Small intestine (tissue), 7 donors: ENCODE measurements around the gene PCBP3. TPM values are rescaled to one million over a fixed set of nuclear protein-coding genes. Genes with fewer than 3 reads are reported as not detected.
"Not testable (repeated sequence)": the region's sequence is repeated elsewhere in the genome, so short reads cannot be mapped to it uniquely, and the experiment has no call there.

Source experiments
- DNase-seq, 2 donors: peaks; one replicate each; pipeline versions ENCODE4 v3.0.0 to v3.0.0-alpha.2; 2013
- FAIRE-seq: peaks from 2 replicates; lab custom pipeline; 2012; peaks lifted over from hg19 to GRCh38; lab: Jason Lieb, UNC
- H3K27ac ChIP-seq, 3 donors: one replicate each; pipeline ENCODE4 v1.5.1; 2013; ENCODE audit warnings: low read length in 2 of 3, mild to moderate bottlenecking in 2 of 3, control low read depth in 1 of 3, inconsistent platforms in 1 of 3, low read depth in 1 of 3, moderate library complexity in 1 of 3
- H3K27me3 ChIP-seq, 3 donors: one replicate each; pipeline ENCODE4 v1.6.1; 2013; ENCODE audit warnings: low read length in 3 of 3, inconsistent platforms in 1 of 3; ENCODE audit not compliant: control insufficient read depth in 3 of 3, insufficient read depth in 3 of 3
- H3K36me3 ChIP-seq, 3 donors: one replicate each; pipeline ENCODE4 v1.6.1; 2013; ENCODE audit warnings: low read length in 3 of 3, inconsistent platforms in 1 of 3, low read depth in 1 of 3, mild to moderate bottlenecking in 1 of 3, moderate library complexity in 1 of 3; ENCODE audit not compliant: control insufficient read depth in 3 of 3, insufficient read depth in 2 of 3
- H3K4me1 ChIP-seq, 3 donors: one replicate each; pipeline ENCODE4 v1.6.1; 2013; ENCODE audit warnings: low read length in 2 of 3, inconsistent platforms in 1 of 3, low read depth in 1 of 3, mild to moderate bottlenecking in 1 of 3, moderate library complexity in 1 of 3; ENCODE audit not compliant: control insufficient read depth in 3 of 3, insufficient read depth in 2 of 3
- H3K4me3 ChIP-seq, 3 donors: one replicate each; pipeline ENCODE4 v1.5.1; 2013; ENCODE audit warnings: low read length in 3 of 3, control low read depth in 1 of 3, inconsistent platforms in 1 of 3, low read depth in 1 of 3, mild to moderate bottlenecking in 1 of 3, moderate library complexity in 1 of 3
- H3K9me3 ChIP-seq, 2 donors: one replicate each; pipeline ENCODE4 v1.6.1; 2013; ENCODE audit warnings: low read depth in 1 of 2, low read length in 1 of 2; ENCODE audit not compliant: control insufficient read depth in 2 of 2, insufficient read depth in 1 of 2
- WGBS, 3 donors: extraction: QIAGEN DNeasy Blood & Tissue Kit; methylation state at CpG; one replicate each; pipeline ENCODE4 v1.1.7; 2013; 5-methylcytosine and 5-hydroxymethylcytosine counted together
- polyA plus RNA-seq, 4 donors: library from polyadenylated mRNA; stranded (reverse) in 3 of 4; unstranded in 1 of 4; fragments of 200-250 nt in 3 of 4; fragments of 120-200 nt in 1 of 4; gene quantifications; one replicate each; pipeline versions ENCODE4 v1.2.1 to v1.2.3, GENCODE V29; 2013
- donor health status: healthy with polysubstance abuse.
- donor health status: control.
- donor health status: control.
- donor health status: Bipolar disorder and iron deficiency.
- donor health status: healthy.

PCBP3 gene
- polyA plus RNA-seq, 4 donors = 0.81 to 8.2 (median 1.0) TPM; not detected in 1

DNA sequence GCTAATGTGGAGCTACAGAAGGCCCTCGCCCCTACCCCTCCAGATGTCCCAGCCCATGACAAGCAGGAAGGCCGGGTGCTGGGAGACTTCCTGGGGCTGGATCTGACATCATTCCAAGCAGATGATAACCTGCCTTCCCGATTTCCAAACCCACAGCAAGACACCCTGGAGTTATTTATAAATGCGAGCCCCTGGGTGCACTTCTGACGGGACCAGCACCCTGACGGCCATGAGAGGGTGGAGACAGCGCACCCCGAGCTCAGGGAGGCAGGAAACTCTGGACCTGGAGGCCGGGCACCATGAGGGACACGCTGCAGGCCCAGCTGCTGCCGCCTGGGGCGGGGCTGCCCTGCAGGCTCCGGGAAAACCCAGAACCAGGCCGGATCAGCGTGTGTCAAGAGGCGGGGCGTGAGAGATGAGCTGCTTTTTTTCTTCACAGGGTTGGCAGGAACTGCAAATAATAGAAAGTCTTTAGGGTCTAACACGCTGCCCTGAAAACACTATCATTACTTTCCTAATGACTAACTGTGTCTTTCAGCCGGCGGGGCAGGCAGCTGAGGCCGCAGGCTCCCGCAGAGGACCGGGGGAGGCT is 2.5 kb upstream of the PCBP3 start:
- Histone ChIP-seq H3K4me1 (peaks cover 0 to 10% (median 0%) of the 10 kb centered on the region in 3 donors), H3K36me3 (no peaks in the 10 kb centered on the region), H3K27ac (peak overlapping the region in 2 of 3 donors; percentile 28 to 72), H3K4me3 (no peak overlapping the region), H3K27me3 (peaks cover 0 to 30% (median 2%) of the 10 kb centered on the region in 3 donors), H3K9me3 (no peaks in the 10 kb centered on the region)
- no peak for DNase-seq
- FAIRE-seq = no peak
- WGBS, 3 donors = 51 to 70% (median 60%) methylated on average over 23 of the region's 23 CpGs

DNA sequence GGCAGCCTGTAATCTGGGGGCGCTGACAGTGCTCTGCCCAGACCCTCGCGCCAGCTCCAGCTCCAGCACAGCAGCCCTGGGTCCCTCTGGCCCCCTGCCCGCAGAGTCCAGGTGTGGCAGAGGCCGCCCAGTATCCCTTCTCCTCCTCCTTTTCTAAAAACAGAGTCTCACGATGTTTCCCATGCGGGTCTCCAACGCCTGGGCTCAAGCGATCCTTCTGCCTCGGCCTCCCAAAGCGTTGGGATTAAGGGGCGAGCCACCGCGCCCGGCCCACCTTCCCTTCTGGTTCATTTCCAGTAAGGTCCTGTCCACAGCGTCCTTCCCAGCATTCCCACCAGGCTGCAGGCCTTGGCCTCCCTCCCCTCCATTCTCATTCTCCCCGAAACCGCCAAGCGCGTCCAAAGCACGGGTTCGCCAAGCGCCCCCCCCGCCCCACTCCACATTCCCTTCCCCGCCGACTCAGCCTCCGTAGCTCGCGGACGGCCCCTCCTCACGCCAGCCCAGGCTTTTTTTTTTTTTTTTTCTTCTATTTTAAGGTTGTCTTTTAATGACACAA is 2.0 kb upstream of the PCBP3 start:
- no peak for FAIRE-seq
- DNase-seq = no peak
- H3K27me3 ChIP-seq = peaks cover 0 to 30% (median 2%) of the 10 kb centered on the region in 3 donors
- no peak overlapping the region for H3K4me3 ChIP-seq
- H3K9me3 ChIP-seq = no peaks in the 10 kb centered on the region
- peak overlapping the region in 2 of 3 donors; percentile 28 to 69 for H3K27ac ChIP-seq
- H3K36me3 ChIP-seq = no peaks in the 10 kb centered on the region
- peaks cover 0 to 10% (median 0%) of the 10 kb centered on the region in 3 donors for H3K4me1 ChIP-seq
- 66 to 87% (median 80%) methylated on average over 28 to 31 of the region's 31 CpGs for WGBS, 3 donors

- Histone ChIP-seq H3K4me3 (peak overlapping the region in 2 of 3 donors; percentile 38 to 50), H3K4me1 (peaks cover 0 to 10% (median 0%) of the 10 kb centered on the region in 3 donors), H3K27ac (peak overlapping the region in 1 of 3 donors; percentile 69), H3K27me3 (peaks cover 0 to 30% (median 2%) of the 10 kb centered on the region in 3 donors), H3K36me3 (no peaks in the 10 kb centered on the region), H3K9me3 (no peaks in the 10 kb centered on the region)
- DNase-seq (peak in 1 of 2 donors; percentile 16), FAIRE-seq (no peak)
- WGBS, 3 donors = 9 to 24% (median 15%) methylated on average over 57 to 91 of the region's 91 CpGs
Observed at GRCh38 chr21:45642122-45642813, 1.3 kb upstream of the PCBP3 start.

DNA sequence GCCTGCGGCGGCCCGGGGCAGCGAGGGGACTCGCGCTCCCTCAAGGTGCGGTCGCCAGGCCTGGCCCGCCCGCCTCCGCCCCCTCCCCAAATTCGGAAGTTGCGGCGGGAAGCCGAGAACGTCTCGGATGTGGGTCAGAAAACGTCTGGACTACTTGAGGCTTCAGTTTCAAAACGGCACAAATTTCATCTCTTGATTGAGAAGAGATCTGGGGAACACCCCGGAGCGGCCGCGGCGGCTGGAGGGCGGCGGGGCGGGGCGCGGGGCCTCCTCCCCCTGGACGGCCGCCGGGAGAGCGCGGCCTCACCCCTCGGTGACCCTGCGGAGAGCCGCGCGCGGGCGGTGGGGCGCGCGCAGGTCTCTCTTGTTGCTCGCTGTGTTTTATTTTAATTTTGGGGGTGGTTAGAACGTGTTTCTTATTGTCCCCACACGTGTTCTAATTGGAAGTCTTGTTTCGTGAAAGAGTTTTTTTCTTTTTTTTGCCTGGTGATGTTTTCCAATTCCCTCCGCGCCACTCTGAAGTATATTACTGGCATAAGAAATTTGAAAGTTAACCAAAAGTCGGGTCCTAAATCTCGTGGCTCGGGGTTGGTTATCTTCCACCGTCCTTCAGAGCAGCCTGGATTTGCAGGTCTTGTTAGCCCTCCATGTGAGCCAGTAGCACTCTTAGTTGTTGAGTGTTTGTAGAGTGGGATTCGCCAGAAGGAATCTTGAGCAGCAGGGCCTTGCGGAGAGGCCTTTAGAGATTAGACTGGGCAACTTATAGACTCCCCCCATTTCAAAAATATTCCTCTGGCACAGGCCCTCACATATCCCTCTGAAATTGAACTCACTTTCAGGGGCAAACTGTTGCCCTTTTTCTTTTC is 749 bp downstream of the PCBP3 start:
- Histone ChIP-seq H3K4me1 (peaks cover 0 to 10% (median 0%) of the 10 kb centered on the region in 3 donors), H3K27ac (peak overlapping the region in 1 of 3 donors; percentile 56), H3K9me3 (no peaks in the 10 kb centered on the region), H3K4me3 (peak overlapping the region in 2 of 3 donors; percentile 33 to 54), H3K36me3 (no peaks in the 10 kb centered on the region), H3K27me3 (peaks cover 0 to 27% (median 2%) of the 10 kb centered on the region in 3 donors)
- FAIRE-seq = no peak
- DNase-seq = peak in 1 of 2 donors; percentile 24
- 6 to 8% (median 7%) methylated on average over 46 to 56 of the region's 56 CpGs for WGBS, 3 donors

DNA sequence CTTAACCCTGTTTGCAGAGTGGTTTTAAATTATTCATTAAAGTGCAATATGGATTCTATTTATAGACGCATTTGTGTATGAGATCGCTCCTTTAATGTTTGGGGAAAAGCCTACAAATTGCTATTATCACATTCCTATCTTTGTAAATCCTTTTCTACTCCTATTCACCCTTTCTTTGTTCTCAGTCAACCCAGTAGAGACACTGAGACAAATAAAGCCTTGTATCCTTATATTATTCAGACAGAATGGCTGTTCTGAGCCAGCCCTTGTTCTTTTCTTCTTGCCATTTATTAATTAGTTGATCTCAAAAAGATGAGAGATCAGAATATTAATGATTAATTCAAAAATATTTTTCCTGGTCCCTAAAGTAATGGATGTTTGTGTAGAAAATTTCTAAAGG is 8.4 kb downstream of the PCBP3 start:
- no peak for FAIRE-seq
- no peaks in the 10 kb centered on the region for H3K9me3 ChIP-seq
- no peak overlapping the region for H3K27ac ChIP-seq
- no peak for DNase-seq
- H3K4me1 ChIP-seq = no peaks in the 10 kb centered on the region
- no peaks in the 10 kb centered on the region for H3K27me3 ChIP-seq
- H3K36me3 ChIP-seq = no peaks in the 10 kb centered on the region
- WGBS, 3 donors = 44 to 71% (median 59%) methylated on average over 2 of the region's 2 CpGs
- H3K4me3 ChIP-seq = no peak overlapping the region

- H3K4me3 ChIP-seq = no peak overlapping the region
- H3K27ac ChIP-seq = no peak overlapping the region
- 61 to 78% (median 62%) methylated on average over 4 of the region's 4 CpGs for WGBS, 3 donors
- H3K36me3 ChIP-seq = no peaks in the 10 kb centered on the region
- H3K27me3 ChIP-seq = no peaks in the 10 kb centered on the region
- DNase-seq = no peak
- no peaks in the 10 kb centered on the region for H3K9me3 ChIP-seq
- H3K4me1 ChIP-seq = no peaks in the 10 kb centered on the region
- no peak for FAIRE-seq
Observed at GRCh38 chr21:45655124-45655523, 11.6 kb downstream of the PCBP3 start.

GRCh38 chr21:45656114-45656513 is 12.6 kb downstream of the PCBP3 start:
- H3K4me3 ChIP-seq, DNase-seq, H3K9me3 ChIP-seq, H3K36me3 ChIP-seq, H3K4me1 ChIP-seq, H3K27me3 ChIP-seq, H3K27ac ChIP-seq, FAIRE-seq: not testable (repeated sequence)
- WGBS, 3 donors = 52 to 78% (median 59%) methylated on average over 2 to 3 of the region's 3 CpGs
